NOMO-1 (cell line): ENCODE data around the gene ZBTB2.
A peak's percentile ranks its signal among the peaks of the same experiment; 100 is the strongest.
"Not testable (repeated sequence)": the region's sequence is repeated elsewhere in the genome, so short reads cannot be mapped to it uniquely, and the experiment has no call there.

Experiments
- DNase-seq, 2 experiments: peaks; one replicate each; lab custom pipeline; 2025; ENCODE audit not compliant: unreplicated experiment in 2 of 2; lab: John Stamatoyannopoulos, UW

ZBTB2 gene

GRCh38 chr6:151375833-151376232 lies 15.5 kb downstream of the ZBTB2 start:
- DNase-seq: no peak

DNA sequence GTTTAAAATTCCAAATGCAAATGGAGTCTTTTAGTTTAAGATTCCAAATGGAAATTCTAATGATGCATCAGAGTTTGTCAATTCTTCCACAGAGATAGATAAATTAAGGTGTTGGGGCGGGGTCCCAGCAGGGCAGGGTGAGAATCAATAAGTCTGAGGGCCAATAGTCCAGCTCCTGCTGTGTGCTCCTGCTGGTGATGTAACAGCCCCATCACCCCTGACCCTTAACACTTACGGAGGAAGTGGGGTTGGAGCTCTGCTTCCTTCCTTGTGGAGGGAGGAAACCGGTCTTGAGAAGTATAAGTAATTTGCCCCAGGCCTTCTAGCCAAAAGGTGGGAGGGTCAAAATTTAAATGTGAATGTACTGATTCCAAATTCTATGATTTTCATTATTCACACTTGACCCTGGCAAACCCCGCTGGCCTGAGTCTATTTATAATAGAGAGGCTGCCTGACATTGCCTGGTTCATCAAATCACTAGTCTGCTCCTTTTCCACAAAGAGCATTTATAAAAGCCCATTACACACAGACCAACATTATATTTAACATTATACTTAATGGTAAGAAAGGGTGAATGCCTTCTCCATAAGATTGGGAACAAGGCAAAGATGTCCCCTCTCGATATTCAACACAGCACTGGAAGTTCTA lies 17.2 kb downstream of the ZBTB2 start:
- peak in 1 of 2 experiments; percentile 17 for DNase-seq

DNA sequence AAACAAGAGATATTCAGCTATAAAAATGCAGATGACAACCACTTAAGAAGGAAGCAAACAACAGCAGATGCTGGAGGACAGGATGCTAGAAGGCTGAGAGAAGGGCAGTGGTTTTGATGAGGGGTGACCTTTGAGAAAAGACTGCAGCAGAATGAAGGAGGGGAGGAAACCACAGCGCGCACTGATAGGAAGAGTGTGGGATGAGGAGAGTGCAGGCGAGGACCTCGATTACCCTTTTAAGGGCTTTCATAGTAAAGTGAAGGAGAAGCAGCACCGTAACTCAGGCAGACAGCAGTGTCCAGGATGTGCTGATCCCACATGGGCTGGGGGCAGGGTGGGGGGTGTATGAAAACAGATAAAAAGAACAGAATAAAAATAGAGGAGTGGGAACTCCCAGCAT lies 19.2 kb downstream of the ZBTB2 start:
- DNase-seq: no peak

GRCh38 chr6:151370509-151371078 lies 20.8 kb downstream of the ZBTB2 start:
- DNase-seq: no peak

DNA sequence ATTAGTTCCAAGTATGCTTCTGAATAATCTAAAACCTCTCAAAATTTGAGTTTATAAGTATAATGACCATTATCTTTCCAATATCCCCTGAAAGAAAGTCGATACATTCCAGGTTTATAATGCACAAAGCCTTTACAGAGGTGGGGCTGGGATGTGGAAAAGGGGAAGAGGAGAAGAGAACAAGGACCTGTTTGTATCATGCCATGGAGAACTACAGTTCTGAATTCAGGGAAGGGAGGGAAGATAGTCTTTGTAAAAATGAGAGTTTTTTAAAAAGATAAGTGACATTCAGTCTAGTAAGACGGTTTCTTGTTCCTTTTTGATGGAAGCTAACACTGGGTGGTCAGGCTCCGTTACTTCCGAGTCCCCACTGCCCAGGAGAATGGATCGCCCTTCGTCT lies 26.1 kb downstream of the ZBTB2 start:
- DNase-seq: no peak

DNA sequence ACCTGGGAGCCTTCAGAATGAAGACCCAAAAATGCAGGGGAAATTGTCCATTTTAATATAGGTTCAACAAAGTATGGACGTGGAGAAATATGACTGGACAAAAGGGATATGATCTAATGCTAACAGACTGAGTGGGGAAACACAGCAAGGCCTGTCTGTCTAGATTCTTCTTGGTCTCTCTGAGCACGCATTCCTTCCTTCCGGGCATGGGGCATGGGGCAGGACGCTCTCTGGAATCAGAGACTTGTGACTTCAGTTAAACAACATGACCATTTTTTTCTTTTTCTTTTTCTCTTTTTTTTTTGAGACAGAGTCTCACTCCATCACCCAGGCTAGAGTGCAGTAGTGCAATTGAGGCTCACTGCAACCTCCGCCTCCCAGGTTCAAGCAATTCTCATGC lies 31.9 kb downstream of the ZBTB2 start:
- DNase-seq: no peak

DNA sequence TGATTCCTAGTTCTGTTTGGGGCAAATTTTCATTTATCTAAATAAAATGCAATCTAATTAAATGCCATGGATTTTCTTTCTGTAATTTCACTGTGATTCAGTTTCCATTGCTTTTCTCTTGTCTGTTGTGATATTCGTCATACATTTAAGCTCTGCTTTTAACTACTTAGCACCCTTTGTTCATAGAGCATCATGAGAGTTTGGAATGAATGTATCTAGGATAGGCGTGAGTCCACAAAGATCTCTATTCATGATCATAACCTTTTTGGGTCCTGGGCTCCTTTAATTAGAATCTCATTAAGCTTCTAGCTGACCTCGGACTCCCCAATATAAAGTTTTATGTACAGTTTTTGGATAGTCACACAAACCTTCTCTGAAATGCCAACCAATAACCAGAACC lies 32.9 kb downstream of the ZBTB2 start:
- DNase-seq: no peak

DNA sequence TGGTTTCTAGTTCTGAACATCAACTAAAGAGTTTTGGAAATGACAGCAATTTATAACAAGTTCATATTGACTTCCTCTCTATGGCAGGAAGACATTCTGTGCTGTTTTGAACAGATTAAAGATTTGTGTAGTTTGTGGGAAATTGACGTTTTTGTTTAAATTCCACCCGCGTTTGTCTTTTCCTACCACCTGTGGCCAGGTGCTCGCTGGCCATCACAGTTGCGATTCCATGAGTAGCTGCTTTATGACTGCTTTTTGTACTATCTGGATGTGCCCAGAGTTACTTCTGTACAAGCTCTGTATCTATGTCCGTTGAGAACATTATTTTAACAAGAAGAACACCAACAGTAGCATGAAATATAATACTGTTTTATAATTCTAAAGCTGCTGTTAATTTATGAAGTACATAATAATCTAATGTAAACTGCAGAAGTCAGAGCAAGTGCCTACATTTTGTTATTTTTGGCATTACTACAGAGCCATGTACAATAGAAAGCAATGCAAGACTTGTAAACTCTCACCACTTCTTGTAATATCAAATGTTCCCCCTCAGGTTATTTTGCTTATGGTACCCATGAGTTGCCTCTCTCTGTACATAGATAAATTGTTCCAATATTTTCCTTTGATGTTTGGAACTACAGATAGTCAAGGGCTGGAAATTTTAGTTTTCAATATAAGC lies 33.5 kb downstream of the ZBTB2 start:
- no peak for DNase-seq

GRCh38 chr6:151356983-151357382 lies 34.4 kb downstream of the ZBTB2 start:
- DNase-seq: not testable (repeated sequence)

GRCh38 chr6:151353795-151354194 lies 37.6 kb downstream of the ZBTB2 start:
- DNase-seq: no peak

DNA sequence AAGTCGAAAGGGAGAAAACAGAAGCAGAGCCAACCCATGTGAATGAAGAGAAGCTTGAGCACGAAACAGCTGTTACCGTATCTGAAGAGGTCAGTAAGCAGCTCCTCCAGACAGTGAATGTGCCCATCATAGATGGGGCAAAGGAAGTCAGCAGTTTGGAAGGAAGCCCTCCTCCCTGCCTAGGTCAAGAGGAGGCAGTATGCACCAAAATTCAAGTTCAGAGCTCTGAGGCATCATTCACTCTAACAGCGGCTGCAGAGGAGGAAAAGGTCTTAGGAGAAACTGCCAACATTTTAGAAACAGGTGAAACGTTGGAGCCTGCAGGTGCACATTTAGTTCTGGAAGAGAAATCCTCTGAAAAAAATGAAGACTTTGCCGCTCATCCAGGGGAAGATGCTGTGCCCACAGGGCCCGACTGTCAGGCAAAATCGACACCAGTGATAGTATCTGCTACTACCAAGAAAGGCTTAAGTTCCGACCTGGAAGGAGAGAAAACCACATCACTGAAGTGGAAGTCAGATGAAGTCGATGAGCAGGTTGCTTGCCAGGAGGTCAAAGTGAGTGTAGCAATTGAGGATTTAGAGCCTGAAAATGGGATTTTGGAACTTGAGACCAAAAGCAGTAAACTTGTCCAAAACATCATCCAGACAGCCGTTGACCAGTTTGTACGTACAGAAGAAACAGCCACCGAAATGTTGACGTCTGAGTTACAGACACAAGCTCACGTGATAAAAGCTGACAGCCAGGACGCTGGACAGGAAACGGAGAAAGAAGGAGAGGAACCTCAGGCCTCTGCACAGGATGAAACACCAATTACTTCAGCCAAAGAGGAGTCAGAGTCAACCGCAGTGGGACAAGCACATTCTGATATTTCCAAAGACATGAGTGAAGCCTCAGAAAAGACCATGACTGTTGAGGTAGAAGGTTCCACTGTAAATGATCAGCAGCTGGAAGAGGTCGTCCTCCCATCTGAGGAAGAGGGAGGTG lies 38.7 kb downstream of the ZBTB2 start:
- peak; percentile 15 to 57 for DNase-seq

DNA sequence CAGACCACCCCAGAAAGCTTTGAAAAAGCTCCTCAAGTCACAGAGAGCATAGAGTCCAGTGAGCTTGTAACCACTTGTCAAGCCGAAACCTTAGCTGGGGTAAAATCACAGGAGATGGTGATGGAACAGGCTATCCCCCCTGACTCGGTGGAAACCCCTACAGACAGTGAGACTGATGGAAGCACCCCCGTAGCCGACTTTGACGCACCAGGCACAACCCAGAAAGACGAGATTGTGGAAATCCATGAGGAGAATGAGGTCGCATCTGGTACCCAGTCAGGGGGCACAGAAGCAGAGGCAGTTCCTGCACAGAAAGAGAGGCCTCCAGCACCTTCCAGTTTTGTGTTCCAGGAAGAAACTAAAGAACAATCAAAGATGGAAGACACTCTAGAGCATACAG lies 39.6 kb downstream of the ZBTB2 start:
- DNase-seq: no peak

DNA sequence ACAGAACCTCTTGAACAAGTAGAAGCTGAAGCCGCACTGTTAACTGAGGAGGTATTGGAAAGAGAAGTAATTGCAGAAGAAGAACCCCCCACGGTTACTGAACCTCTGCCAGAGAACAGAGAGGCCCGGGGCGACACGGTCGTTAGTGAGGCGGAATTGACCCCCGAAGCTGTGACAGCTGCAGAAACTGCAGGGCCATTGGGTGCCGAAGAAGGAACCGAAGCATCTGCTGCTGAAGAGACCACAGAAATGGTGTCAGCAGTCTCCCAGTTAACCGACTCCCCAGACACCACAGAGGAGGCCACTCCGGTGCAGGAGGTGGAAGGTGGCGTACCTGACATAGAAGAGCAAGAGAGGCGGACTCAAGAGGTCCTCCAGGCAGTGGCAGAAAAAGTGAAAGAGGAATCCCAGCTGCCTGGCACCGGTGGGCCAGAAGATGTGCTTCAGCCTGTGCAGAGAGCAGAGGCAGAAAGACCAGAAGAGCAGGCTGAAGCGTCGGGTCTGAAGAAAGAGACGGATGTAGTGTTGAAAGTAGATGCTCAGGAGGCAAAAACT lies 40.1 kb downstream of the ZBTB2 start:
- no peak for DNase-seq

- no peak for DNase-seq
Observed at GRCh38 chr6:151350442-151351145, 40.8 kb downstream of the ZBTB2 start.

DNA sequence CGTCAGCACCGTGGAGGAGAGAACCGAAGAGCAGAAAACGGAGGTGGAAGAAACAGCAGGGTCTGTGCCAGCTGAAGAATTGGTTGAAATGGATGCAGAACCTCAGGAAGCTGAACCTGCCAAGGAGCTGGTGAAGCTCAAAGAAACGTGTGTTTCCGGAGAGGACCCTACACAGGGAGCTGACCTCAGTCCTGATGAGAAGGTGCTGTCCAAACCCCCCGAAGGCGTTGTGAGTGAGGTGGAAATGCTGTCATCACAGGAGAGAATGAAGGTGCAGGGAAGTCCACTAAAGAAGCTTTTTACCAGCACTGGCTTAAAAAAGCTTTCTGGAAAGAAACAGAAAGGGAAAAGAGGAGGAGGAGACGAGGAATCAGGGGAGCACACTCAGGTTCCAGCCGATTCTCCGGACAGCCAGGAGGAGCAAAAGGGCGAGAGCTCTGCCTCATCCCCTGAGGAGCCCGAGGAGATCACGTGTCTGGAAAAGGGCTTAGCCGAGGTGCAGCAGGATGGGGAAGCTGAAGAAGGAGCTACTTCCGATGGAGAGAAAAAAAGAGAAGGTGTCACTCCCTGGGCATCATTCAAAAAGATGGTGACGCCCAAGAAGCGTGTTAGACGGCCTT lies 41.6 kb downstream of the ZBTB2 start:
- DNase-seq: peak in 1 of 2 experiments; percentile 83

DNA sequence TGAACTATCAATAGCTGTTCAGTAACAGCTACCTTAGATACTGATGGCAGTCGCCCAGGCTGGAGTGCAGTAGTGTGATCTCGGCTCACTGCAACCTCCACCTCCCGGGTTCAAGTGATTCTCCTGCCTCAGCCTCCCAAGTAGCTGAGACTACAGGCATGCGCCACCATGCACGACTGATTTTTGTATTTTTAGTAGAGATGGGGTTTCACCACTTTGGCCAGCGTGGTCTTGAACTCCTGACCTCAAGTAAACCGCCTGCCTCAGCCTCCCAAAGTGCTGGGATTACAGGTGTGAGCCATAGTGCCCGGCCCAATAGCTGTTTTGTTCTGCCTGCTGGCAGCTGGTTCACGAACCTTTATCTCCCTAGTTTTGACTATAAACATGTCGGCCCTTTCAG lies 48.6 kb downstream of the ZBTB2 start:
- DNase-seq: not testable (repeated sequence)

- no peak for DNase-seq
Observed at GRCh38 chr6:151341476-151342195, 49.7 kb downstream of the ZBTB2 start.

DNA sequence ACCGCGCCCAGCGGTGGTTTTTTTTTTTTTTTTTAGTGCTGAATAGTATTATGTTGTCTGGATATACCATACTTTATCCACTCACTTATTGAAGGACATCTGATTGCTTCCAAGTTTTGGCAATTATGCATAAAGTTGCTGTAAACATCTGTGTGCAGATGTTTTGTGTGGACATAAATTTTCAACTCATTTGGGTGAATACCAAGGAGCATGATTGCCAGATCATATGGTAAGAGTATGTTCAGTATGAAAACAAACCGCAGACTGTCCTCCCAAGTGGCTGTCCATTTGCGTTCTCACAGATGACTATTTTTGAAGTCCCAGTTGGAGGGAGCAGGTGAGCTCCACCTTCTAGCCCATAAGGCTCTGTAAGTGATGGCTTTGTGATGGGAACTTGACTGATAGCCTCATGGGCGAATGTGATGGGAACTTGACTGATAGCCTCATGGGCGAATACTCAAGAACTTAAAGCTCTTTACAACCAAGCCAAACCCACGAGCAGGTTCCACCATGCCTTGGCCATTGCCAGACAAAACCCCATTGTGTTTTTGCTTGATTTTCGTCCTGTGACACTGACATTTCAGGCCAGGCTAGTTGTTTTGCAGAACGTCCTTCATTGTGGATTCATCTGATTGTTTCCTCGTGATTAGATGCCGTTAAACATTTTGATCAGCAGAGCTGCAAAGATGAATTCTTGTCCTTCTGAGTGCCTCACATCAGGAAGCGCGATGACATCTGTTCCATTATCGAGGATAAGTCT lies 51.0 kb downstream of the ZBTB2 start:
- no peak for DNase-seq
